ENCODE measurements around the gene CD83.

- TF ChIP-seq EZH2 (IDR thresholded peaks at IDR 0.05; ENCODE audit: low read length) (no peak), CTCF (optimal IDR thresholded peaks at IDR 0.05 in 1 of 3, IDR thresholded peaks at IDR 0.05 in 1 of 3, conservative IDR thresholded peaks at IDR 0.05 in 1 of 3; ENCODE audit: extremely low read depth in 1 of 3, insufficient read depth in 2 of 3, low read length in 3 of 3) (no peak)
Observed at GRCh38 chr6:14149739-14150130, 32.2 kb downstream of the CD83 start.

All from keratinocyte (primary cell).